GM23338 (cell line): ENCODE measurements around the gene CYP4F2.

Experiments
- CTCF ChIP-seq, 2 experiments: fragments of 200-600 bp in 1 of 2; sonication (generic) in 1 of 2; conservative IDR thresholded peaks; 2 replicates each; pipeline versions ENCODE4 v1.5.1 to v1.6.1; 2016 to 2017; ENCODE audit warnings: antibody characterized with exemption in 2 of 2, low read depth in 2 of 2, mild to moderate bottlenecking in 2 of 2, moderate library complexity in 1 of 2
- EZH2 ChIP-seq: fragments of 200-600 bp; sonication (generic); IDR thresholded peaks from one replicate; pipeline ENCODE4 v1.8.0; 2017; ENCODE audit warnings: antibody characterized with exemption, mild to moderate bottlenecking, low read depth; ENCODE audit not compliant: unreplicated experiment
- EZH2phosphoT487 ChIP-seq: fragments of 200-600 bp; sonication (generic); IDR thresholded peaks from one replicate; pipeline ENCODE4 v1.8.1; 2018; ENCODE audit warnings: antibody characterized with exemption; ENCODE audit not compliant: unreplicated experiment
- JUNB ChIP-seq: IDR thresholded peaks from one replicate; pipeline ENCODE4 v1.6.1; 2016; ENCODE audit warnings: antibody characterized with exemption; ENCODE audit not compliant: unreplicated experiment
- POLR2AphosphoS5 ChIP-seq: IDR thresholded peaks from 2 replicates; pipeline ENCODE4 v1.6.1; 2016; ENCODE audit warnings: antibody characterized with exemption, low read depth

GRCh38 chr19:15840833-15841232 is 57.0 kb downstream of the CYP4F2 start:
- TF ChIP-seq CTCF (conservative IDR thresholded peaks at IDR 0.05; ENCODE audit: low read depth in 2 of 2): no peak
- no peak for TF ChIP-seq JUNB
- TF ChIP-seq EZH2: no peak
- TF ChIP-seq POLR2AphosphoS5: no peak
- TF ChIP-seq EZH2phosphoT487: no peak
